Activated CD4-positive, alpha-beta T cell treated with anti-CD3 and anti-CD28 coated beads for 24 hours (primary cell): ENCODE measurements around the gene NTRK1.
"Not testable (repeated sequence)": the region's sequence is repeated elsewhere in the genome, so short reads cannot be mapped to it uniquely, and the experiment has no call there.

Source experiments
- DNase-seq, 2 donors: peaks; one replicate each; pipeline ENCODE4 v3.0.0-alpha.2; 2020; ENCODE audit warnings: low read depth in 2 of 2

NTRK1 gene

DNA sequence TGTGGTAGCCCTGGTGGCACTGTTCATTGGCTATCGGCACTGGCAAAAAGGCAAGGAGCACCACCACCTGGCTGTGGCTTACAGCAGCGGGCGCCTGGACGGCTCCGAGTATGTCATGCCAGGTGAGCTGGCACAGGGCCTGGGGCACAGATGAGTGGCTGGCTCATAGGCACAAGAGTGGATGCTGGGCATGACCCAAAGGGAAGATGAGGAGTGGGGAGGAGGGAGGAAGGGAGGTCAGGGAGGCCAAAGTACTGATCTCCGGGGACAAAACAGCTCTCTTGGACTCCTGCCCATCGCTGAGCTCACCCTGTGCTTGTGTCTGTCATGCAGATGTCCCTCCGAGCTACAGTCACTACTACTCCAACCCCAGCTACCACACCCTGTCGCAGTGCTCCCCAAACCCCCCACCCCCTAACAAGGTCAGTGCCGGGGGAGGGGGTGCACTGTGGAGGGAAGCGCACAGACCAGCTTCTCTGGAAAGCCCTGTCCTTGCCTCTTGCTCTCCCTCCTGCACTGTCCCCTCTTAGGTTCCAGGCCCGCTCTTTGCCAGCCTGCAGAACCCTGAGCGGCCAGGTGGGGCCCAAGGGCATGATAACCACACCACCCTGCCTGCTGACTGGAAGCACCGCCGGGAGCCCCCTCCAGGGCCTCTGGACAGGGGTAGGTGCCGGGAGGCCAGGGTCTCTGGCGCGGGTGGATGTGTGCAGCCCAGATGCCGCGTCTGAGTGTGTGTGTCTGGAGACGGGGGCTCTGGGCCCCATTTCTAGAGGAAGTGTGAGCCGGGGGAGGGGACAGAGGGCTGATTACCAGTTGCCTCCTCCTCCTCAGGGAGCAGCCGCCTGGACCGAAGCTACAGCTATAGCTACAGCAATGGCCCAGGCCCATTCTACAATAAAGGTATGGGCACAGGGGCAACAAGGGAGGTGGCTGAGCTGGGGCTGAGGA is 52.5 kb downstream of the NTRK1 start:
- DNase-seq, result no peak

DNA sequence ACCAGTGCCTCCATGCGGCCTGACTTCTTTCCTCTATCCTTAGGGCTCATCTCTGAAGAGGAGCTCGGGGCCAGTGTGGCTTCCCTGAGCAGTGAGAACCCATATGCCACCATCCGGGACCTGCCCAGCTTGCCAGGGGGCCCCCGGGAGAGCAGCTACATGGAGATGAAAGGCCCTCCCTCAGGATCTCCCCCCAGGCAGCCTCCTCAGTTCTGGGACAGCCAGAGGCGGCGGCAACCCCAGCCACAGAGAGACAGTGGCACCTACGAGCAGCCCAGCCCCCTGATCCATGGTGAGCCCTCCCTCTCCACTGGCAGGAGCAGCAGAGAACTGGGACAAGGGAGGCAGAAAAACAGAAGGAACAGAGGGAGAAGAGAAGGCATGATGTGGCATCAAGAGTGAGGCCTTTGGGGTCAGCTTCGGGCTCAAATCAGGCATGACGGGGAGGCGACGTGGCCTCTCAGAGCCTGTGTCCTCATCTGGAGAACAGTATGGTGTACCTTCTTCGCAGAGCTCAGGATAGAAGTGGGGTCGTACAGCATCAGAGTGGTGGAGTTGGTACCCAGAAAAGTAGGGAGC is 53.2 kb downstream of the NTRK1 start:
- DNase-seq, result no peak

DNA sequence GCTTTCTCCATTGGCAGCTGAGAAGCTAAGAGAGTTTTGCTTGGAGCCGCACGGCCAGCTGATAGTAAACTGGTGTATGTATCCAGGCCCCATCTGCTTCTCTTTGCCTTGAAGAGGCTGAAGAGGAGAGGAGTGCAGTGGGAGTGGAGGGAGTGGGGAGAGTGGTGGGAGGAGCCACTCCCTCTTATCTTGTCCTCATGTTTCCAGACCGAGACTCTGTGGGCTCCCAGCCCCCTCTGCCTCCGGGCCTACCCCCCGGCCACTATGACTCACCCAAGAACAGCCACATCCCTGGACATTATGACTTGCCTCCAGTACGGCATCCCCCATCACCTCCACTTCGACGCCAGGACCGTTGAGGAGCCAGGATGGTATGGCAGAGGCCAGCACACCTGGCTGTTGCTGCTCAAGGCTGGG is 53.8 kb downstream of the NTRK1 start:
- no peak for DNase-seq

DNA sequence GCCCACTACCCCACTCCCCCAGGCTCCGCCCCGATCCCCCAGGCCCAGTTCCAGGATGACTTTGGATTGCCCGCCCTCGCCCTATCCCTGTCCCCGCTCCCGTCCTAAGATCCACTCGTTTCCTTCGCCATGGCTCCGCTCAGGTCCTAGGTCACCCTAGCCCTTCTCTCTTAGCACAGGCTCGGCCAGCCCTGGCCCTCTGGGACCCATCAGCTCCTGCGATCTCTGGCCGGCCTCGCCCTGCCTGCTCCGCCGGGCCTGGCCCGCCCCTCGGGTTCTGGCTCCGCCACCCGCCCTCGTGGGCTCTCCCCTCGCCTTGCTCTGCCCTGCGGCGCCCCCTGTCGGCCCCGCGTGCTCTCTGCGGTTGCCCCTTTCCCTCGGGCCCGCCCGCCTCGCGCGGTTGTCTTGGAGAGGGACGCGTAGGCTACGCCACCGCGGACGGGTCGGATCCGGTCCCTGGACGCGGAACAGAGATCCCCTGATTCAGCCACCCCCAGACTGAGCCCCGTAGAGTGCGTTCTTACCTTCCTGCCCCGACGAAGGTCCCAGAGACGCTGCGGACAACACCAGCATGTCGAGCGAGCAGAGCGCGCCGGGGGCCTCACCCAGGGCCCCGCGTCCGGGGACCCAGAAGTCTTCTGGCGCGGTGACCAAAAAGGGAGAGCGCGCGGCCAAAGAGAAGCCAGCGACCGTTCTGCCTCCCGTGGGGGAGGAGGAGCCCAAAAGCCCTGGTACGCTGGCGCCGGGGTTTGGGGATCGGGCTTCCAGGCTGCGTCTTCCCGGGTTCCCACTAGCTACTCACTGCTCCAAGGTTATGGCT is 59.8 kb downstream of the NTRK1 start, which contains the start of gene LRRC71:
LRRC71 (plus strand) TSS at position 400 of the 820 bp plus-strand sequence; CDS start at position 572, 172 bp downstream.
- DNase-seq, result peak; percentile 53 to 61

DNA sequence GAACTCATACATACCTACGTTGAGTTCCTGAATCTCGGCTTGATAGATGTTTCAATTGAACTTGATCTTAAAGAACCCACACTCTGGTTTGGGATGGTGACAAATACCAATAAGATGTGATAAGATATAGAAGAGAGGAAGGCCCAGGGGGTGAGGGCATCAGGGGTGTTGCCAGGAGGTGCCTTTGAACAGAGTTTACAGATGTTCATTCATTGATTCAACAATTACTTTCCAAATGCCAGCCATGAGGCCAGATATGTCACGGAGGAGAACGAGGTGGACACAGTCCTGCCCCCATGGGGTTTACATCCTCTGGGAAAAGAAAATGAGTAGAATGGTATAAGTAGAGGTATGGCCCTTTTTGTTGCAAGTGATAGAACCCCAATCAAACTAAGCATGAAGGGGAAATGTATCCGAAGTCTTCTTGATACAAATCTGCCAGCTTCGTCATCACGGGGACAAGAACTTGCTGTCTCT is 60.4 kb downstream of the NTRK1 start:
- no peak for DNase-seq

DNA sequence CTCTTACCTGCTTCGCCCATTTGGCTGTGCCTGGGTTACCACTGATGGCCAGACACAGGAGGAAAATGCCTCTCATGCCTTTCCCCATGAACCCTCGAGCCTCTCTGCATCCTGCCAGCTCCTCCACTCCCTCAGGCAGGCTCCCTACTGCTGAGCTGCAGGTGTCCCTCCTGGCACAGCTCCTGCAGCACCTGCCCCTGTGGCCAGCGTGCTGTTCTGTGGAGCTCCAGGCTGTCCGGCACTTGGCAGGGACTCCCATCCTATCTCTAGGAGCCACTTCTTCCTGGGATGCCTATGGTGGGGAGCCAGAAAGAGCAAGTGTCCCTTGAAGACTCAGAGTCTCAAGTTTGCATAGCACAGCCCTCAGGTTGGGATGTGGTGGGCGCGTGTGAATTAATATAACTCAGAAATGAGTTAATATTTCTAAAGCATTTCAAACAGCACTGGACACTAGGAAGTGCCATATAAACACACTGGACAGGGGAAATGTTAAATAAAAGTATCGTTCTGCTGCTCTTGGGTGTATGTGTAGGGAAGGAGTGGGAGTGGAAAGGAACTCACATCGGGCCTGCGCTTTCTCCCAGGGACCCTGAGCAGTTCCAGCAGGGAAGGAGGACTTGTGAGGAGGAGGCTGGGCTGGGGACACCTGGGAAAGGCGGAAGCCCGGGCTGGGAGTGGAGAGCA is 62.5 kb downstream of the NTRK1 start:
- DNase-seq, result no peak

DNA sequence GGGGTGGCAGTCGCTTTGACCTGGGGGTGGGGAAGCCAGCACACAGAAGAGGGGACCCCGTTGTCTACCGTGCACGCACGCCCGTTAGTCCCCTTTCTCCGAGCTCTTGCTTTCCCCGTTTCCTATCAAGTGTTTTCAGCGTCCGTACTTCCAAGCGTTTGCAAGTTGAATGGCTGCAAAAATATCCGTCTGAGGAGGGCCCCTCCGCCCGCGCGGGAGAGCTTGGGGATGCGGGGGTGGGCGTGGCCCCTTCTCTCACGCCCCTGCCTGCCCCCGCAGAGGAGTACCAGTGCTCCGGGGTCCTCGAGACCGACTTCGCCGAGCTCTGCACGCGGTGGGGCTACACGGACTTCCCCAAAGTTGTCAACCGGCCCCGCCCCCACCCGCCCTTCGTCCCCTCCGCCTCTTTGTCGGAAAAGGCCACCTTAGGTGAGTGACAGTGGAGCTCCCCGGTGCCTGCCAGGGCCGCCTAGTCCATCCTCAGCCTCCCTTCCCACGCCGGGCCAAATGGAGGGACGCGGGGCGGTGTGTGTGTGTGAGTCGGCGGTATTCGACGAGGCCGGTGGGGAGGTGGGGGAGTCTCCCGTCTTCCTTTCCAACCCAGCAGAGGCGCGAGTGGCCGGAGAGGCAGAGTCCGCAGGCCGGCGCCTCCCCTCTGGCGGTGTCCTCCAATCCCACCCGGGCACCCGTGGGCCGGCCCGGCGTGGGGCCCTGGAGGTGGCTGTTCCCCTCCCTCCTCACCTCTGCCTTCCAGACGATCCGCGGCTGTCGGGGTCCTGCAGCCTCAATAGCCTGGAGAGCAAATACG is 63.2 kb downstream of the NTRK1 start:
- no peak for DNase-seq

DNA sequence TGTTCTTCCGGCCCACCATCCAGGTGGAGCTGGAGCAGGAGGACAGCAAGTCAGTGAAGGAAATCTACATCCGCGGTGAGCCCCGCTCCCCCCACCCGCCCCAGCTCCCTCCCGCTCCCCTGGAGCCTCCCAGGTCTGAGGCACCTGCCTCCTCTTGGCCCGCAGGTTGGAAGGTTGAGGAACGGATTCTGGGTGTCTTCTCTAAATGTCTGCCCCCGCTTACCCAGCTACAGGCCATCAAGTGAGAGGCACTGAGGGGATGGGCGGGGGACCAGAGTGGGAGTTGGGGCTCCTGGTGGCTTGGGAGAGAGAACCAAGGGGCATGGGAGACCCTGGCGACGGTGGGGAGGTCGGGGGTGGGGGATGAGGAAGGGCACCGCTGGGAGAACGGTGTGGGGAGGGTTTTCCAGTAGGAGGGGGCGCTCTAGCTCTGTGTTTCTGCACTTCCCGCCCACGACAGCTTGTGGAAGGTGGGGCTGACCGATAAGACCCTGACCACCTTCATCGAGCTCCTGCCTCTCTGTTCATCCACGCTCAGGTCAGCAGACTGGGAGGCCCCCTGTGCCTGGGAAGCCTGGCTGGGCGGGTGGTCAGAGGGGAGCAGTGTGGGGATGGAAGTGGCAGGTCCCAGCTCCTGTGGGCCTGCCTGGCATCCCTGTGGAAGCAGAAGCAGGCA is 64.0 kb downstream of the NTRK1 start:
- DNase-seq, result no peak

DNA sequence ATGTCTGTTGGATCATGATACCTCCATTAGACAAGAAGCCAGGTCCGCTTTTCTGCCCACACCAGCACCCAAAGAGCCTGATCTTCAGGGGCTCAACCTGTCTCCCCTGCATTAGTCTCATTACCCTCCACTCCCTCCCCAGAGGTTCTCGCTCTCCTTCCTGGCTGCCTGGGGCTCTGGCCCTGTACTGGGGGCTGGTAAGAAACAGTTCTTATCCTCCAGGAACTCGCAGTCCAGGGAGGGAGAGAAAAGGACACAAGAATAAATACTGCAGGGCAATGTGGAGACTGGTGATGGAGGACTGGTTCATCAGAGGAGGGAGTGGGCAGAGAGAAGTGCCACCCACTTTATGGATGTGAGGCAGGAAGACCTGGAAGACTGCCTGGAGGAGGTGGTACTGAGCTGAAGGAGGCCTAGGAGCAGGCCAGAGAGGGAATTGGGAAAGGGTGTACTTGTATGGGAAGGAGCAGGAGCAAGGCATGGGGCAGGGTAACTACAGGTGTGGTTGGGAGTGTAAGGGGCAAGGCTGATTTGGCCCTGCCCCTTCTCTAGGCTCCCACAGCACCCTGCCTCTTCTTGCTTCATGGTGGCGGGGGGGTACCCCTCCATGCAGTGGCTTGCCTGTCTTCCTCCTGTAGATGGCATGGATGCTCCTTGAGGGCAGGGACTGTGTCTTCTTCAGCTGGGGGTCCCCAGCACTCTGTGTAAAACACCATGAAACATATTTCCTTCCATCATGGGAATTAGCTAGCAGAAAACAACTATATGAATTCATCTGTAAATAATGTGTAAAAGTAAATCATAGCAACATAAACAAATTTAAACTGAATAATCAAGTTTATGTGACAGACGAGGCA is 64.7 kb downstream of the NTRK1 start:
- no peak for DNase-seq

DNA sequence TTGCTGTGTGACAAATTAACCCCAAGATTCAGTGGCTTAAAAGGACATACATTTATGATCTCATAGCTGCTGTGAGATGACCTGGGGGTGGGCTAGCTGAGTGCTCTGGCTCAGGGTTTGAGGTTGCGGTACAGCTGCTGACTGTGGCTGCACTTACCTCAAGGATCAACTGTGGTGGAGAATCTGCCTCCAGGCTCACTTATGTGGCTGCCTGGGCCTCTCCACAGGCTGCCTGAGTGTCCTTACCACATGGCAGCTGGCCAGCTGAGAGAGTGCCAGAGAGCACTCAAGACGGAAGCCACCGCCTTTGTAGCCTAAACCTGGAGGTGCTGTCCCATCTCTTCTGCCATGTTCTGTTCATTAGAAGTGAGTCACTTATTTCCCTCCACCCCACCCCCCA is 65.5 kb downstream of the NTRK1 start:
- DNase-seq, result peak in 1 of 2 donors; percentile 25

DNA sequence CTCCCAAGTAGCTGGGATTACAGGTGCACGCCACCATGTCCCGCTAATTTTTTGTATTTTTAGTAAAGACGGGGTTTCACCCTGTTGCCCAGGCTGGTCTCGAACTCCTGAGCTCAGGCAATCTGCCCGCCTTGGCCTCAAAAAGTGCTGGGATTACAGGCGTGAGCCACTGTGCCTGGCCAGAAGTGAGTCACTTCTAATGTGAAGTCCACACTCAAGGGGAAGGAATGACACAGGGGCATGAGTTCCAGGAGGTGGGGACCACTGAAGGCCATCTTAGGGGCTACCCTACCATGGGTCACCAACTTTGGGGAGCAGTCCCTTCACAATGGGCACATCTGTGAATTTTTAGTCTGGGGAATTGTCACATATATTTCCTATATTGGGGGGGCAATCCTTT is 66.0 kb downstream of the NTRK1 start:
- DNase-seq, result not testable (repeated sequence)

DNA sequence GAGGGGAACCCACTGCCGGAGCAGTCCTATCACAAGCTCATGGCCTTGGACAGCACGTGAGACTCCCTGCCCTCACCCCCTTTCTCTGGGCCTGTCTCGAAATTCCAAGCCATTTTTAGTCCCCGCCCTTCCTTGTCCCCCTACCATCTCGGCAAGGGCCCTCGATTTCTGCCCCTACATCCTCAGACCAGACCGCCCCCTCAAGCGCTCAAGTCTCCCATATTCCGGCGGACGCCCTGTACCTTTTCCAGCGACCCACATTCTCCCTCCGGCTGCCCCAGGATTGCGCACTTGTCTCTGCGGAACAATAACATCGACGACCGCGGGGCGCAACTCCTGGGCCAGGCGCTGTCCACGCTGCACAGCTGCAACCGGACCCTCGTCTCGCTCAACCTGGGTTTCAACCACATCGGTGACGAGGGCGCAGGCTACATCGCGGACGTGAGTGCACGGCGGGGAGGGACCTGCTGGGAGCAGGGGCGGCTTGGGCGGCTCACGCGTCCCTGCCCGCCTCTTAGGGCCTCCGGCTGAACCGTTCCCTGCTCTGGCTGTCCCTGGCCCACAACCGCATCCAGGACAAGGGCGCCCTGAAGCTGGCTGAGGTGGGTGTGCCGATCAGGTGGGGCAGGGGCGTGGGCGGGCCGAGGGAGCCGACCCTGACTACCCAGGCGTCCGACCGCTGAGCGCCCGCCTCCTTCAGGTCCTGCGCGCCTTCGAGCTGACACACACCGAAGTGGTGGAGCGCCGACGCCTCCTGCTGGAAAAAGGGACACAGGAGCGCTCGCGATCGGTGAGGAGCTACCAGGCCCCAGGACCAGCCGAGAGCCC is 66.8 kb downstream of the NTRK1 start:
- peak; percentile 43 to 68 for DNase-seq

DNA sequence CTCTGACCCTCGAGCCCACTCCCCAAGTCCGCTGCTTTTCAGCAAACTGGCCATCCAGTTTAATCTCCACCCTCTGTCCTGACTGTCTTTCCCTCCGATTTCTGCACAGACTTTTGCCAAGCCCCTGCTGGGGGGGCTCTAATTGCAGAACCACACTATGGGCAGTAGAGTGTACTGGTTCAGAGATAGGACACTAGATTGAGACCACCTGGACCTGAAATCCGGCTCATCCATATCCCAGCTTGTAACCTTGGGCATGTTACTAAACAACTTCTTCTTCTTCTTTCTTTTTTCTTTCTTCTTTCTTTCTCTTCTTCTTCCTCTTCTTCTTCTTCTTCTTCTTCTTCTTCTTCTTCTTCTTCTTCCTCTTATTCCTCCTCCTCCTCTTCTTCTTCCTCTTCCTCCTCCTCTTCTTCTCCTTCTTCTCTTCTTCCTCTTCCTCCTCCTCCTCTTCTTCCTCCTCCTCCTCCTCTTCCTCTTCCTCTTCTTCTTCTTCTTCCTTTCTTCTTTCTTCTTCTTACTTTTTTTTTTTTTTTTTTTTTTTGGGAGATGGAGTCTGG is 67.5 kb downstream of the NTRK1 start:
- no peak for DNase-seq

DNA sequence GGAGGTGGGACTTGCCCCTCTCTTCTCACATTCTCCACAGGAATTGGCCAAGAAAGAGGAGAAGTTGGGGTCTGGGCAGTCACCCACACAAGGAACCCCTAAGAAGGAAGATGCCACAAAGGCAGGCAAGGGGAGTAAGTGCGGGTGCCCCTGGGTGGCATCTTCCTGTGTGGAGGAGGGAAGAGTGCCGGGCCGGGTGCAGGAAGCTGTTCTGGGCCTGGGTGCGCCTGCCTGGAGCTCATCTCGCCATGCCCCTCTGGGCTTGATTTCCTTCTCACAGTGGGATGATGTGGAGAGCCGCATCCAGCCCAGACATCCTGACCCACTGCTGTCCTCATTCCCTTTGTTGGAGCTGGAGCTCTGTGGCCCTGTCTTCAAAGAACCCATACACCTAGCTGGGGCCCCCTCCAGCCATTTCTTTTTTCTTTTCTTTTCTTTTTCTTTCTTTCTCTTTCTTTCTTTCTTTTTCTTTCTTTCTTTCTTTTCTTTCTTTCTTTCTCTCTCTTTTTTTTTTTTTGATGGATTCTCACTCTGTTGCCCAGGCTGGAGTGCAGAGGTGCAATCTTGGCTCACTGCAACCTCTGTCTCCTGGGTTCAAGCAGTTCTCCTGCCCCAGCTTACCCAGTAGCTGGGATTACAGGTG is 69.1 kb downstream of the NTRK1 start:
- DNase-seq, result no peak

DNA sequence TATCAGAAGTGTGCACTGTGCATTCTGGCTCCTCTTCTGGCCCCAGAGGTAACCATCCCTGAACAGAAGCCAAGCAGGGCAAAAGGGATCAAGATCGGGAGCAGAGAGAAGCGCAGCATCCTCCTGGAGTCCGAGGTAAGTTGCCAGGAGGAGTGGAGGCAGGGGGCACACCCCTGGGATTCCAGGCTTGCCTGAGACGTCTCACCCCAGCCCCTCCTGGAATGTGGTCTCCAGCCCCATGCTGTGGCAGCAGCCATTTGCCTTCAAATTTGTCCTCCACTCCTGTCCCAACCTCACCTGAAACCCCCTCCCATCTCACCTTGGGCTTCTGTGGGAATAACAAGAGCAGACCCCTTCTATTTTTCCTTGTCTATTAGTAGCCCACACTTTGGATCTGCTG is 69.8 kb downstream of the NTRK1 start:
- DNase-seq, result no peak
